ENCODE results near the gene ERCC6L.
A peak's percentile ranks its signal among the peaks of the same experiment; 100 is the strongest.

The ERCC6L gene, protein sequence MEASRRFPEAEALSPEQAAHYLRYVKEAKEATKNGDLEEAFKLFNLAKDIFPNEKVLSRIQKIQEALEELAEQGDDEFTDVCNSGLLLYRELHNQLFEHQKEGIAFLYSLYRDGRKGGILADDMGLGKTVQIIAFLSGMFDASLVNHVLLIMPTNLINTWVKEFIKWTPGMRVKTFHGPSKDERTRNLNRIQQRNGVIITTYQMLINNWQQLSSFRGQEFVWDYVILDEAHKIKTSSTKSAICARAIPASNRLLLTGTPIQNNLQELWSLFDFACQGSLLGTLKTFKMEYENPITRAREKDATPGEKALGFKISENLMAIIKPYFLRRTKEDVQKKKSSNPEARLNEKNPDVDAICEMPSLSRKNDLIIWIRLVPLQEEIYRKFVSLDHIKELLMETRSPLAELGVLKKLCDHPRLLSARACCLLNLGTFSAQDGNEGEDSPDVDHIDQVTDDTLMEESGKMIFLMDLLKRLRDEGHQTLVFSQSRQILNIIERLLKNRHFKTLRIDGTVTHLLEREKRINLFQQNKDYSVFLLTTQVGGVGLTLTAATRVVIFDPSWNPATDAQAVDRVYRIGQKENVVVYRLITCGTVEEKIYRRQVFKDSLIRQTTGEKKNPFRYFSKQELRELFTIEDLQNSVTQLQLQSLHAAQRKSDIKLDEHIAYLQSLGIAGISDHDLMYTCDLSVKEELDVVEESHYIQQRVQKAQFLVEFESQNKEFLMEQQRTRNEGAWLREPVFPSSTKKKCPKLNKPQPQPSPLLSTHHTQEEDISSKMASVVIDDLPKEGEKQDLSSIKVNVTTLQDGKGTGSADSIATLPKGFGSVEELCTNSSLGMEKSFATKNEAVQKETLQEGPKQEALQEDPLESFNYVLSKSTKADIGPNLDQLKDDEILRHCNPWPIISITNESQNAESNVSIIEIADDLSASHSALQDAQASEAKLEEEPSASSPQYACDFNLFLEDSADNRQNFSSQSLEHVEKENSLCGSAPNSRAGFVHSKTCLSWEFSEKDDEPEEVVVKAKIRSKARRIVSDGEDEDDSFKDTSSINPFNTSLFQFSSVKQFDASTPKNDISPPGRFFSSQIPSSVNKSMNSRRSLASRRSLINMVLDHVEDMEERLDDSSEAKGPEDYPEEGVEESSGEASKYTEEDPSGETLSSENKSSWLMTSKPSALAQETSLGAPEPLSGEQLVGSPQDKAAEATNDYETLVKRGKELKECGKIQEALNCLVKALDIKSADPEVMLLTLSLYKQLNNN

DNA sequence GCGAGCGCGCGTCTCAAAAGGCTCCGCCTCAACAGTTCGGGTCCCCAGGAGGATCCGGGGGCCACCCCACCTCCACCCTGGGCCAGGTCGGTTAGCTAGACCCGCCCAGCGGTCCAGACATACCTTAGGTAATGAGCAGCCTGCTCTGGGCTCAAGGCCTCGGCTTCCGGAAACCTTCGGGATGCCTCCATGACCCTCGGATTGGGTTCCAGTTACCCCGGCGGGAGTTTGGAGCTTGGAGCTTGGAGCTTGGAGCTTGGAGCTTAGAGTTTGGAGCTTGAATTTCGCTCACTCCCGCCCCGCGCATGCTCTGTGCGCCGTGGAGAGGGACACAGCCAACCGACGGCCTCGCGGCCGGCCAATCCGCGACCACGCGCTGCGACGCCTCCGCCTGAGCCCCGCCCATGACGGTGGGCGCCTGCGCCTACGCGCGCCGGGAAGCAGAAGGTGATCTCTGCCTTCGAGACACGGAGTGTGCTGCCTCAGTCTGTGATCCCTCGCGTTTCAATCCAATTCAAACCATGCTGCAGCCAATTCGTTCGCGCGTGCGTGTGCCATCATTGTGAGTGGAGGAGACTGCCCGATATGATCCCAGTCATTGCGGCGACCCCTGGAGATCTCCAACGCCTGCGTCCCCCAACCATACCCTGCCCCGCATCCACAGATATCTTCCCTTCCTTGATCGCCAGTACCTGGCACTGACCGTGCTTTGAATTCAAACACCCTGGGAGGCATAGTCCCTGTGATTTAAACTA is at the start of gene ERCC6L:
Gene ERCC6L (minus strand): TSS at position 307 of the 755 bp plus-strand sequence. CDS start 116 bp downstream, at position 191.
- peak; percentile 86 for DNase-seq (ENCODE audit: low spot score)

DNA sequence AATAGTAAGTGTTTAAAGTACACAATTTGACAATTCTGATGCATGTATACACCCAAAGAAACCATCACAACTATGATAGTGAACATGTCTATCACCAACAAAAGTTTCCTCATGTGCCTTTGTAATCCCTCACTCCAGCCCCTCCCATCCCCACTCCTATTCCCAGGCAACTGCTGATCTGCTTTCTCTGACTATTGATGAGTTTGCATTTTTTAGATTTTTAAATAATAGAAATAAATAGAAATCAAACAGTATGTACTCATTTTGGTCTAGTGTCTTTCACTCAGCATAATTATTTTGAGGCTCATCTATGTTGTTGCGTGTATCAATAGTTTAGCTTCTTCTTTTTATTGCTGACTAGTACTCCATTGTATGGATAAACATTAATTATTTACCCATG is 43.5 kb upstream of the ERCC6L start:
- DNase-seq (ENCODE audit: low spot score): no peak

DNA sequence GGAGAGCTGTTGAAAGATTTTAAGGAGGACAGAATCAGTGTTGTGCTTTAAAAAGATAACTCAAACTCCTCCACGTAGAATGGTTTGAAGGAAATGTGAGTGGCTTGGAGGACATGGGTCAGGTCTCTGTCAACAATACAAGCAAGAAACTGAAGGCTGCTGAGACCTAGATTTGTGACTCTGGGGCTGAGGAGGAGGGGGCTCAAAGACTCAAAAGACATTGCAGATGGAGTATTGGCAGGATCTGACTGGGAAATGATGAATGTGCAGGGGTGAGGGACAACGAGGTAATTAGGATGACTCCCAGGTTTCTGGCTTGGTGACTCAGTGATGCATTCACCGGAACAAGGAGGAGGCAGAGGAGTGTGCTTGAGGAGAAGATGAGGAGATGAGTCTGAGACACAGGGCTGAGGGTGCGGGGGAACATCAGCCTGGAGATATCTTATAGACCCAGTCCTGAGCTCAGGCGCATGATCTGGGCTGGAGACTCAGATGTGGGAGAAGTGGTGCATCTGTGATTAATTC is 41.6 kb upstream of the ERCC6L start:
- no peak for DNase-seq (ENCODE audit: low spot score)

DNA sequence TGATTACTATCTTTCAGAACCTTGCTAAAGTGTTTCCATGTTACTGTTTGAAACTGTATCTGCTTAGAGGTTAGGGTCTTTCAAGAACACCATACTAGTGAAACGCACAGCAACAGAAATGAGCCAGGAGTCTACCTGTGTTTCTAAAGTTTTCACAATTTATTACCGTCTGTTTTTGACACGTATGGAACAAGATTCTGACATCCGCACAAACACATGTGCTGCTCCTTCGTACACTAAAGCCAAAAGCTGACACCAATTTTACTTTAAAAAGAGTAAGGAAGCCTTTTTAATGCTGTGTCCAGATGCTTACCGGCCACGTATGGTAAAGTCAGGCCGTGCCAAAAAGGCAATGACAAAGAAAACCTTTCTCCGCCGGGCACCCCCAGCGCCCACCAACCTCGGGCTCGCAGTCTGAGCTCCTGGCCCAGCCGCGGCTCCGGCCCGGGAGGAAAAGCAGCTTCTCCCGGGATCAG is 37.7 kb upstream of the ERCC6L start:
- DNase-seq (ENCODE audit: low spot score): no peak

DNA sequence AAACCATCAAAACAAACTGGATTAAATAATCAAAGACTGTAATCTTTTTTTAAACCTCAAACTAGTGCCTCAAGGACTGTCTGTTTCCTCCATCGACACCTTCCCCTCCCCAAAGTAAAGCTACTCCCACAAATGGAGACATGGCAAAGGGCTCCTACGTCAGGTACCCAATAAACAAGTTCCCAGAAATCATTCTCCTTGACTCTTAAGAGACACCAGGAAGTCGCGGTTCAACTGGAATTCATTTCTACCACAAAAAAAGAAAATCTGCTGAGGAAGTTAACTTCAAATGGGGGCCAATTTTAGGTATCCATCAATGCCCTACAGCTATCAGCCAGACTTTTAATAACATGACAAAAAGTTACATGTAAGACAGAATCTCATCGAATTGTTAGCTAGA is 35.7 kb upstream of the ERCC6L start:
- DNase-seq (ENCODE audit: low spot score): no peak

DNA sequence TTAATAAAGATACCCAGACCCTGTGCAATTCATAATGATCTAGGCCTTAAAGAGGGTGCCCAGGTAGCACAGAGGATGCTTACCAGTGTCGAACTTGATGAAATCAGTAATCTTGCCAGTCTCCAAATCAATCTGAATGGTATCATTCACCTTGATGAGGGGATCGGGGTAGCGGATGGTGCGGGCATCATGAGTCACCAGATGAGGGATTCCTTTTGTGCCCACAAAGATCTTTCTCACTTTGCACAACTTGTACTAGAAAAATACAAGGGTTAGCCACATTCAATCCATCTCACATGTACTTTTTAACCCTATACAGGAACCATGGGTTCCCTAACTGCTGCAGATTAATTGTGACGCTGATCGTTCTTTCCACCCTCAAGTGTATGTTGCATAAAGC is 34.9 kb upstream of the ERCC6L start:
- DNase-seq (ENCODE audit: low spot score): peak; percentile 19

DNA sequence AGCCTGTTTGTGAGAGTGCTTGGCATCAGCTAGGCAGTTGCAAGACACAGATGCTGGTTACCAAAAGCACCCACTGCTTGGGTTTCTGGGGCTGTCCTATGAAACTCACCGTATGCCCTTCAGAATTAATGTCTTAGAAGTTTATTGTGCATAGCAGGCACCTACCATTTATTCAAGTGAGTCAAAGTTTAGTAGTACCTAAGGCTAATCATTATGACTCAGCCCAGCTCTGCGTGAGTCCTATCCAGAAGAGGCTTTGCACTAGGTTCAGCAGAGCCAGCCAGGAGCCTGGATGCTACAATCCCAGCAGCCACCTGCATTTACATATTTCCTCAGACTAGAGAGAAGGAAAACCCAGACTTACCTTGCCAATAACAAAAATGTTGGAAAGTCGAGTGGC is 34.0 kb upstream of the ERCC6L start:
- no peak for DNase-seq (ENCODE audit: low spot score)

DNA sequence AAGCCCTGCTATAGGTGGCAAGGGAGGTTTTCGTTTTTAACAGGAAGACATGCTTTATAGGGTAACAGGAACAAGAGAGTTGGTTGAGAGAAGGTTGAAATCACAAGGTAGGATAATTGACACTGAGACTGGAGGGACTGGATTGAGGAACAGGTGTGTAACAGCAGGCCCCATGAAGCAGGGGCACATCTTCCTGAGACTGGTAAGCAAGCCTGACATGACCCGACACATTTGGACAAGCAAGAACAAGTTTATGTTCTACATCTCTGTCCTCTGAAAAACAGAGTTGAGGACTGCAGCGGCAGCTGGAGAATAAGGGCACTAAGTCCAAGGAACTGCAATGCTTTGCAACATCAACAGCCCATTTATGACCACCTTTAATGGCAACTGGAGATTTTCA is 33.0 kb upstream of the ERCC6L start:
- DNase-seq (ENCODE audit: low spot score): no peak

DNA sequence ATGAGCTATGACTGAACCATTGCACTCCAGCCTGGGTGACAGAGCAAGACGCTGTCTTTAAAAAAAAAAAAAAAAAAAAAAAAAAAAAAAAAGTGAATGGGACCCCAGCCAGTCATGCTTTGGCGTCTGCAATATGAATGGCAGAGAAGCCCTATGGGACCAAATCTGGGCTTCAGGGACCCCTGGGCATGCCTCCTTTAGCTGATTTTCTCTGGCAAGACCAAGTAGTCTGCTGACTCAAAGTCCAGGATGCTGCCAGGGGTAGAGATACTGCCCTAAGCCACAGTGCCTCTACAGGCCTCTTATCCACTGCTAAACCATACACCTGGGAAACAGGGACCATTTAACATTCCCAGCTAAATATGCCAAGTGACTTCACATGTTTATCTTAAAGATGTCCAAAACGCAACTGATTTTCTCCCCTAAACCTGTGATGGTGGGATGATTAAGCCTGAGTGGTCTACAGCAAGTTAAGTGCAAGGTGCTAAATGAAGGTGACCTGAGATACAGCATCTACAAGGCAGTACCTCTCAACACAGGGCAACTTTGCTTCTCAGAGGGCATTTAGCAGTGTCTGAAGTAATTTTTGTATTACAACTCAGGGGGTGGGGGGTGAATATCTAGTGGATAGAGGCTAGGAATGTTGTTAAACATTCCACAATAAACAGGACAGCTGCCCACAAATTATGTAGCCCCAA is 32.4 kb upstream of the ERCC6L start:
- no peak for DNase-seq (ENCODE audit: low spot score)

DNA sequence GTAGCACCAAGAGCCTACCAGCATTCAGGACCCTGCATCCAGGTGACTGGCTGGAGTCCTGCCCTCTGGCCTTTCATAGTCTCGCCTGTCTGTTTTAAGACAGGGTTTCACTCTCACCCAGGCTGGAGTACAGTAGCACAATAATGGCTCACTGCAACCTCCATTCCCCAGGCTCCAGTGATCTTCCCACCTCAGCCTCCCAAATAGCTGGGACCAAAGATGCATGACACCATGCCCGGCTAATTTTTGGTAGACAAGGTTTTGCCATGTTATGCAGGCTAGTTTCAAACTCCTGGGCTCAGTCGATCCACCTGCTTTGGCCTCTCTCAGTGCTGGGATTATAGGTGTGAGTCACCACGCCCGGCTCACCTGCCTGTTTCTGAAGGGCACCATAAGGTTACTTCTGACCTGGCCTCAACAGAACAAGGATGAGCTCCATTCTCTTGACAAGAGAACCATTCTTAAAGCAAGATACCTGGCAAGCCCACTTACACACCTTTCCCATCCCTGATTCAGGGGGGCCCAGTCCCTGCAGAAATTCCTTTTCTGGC is 31.6 kb upstream of the ERCC6L start:
- DNase-seq (ENCODE audit: low spot score): no peak

DNA sequence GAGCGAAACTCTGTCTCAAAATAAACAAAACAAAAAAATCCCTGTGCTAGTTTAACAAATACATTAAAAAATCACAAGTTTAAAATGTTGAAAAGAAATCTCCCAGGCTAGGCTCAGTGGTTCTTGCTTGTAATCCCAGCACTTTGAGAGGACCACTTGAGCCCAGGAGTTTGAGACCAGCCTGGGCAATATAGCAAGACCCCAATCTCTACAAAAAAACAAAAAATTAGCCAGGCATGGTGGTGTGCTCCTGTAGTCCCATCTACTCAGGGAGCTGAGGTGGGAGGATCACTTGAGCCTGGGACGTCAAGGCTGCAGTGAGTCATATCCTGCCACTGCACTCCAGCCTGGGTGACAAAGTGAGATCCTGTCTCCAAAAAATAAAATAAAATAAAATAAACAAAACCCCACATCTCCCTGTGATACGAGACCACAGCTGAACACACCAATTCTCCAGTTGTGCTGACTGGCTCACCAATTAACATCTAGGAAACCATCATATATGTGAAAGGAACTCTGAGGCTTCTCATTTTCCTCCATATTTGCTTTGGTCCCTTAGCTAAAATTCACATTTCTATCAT is 30.9 kb upstream of the ERCC6L start:
- DNase-seq (ENCODE audit: low spot score): no peak

DNA sequence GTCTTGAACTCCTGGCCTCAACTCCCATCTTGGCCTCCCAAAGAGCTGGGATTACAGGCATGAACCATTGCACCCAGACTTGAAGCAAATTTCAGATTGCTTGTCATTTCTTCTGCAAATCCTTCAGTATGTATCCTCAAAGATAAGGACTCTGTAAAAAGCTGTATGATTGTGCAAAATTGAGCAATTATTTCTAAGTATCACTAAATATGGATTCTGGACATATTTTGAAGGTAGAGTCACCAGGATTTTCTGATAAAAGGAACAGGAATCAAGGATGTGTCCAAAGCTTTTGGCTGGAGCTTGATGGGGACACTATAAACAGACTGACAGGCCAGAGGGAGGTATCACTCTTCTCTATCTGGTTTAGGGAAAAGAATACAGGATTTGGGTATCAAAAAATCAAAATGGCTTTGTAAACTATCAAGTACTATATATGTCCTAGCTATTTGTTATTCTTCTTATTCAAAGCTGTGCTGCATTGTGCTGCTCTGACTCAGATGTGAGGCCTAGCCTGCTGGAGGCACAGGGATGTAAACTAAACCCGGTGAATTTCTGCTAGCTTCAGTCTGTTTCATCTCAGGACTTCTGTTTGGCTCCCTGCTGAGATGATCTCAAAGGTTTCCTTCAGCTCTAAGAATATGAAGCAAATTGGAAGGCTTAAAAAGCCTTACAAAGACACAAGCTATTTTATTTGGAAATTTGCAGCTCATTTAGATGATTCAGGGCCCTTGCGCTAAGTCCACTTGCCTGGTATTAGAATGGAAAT is 30.0 kb upstream of the ERCC6L start:
- DNase-seq (ENCODE audit: low spot score): no peak

DNA sequence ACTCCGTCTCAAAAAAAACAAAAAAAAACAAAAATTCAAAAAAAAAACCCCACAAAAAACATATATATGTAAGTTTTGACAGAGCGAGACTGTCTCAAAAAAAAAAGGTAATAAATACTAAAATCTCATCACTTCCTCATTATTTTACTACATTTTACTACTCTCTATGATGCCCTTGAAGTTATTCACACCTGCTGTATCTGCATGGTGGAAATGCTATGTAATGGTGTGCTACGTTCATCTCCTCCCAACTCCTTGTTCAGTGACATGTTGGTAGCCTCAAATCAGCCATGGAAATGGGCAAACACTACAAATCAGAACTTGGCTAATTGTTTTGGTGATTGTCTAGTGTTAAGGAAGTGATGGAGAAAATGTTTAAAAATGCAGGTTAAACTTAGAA is 26.4 kb upstream of the ERCC6L start:
- no peak for DNase-seq (ENCODE audit: low spot score)

DNA sequence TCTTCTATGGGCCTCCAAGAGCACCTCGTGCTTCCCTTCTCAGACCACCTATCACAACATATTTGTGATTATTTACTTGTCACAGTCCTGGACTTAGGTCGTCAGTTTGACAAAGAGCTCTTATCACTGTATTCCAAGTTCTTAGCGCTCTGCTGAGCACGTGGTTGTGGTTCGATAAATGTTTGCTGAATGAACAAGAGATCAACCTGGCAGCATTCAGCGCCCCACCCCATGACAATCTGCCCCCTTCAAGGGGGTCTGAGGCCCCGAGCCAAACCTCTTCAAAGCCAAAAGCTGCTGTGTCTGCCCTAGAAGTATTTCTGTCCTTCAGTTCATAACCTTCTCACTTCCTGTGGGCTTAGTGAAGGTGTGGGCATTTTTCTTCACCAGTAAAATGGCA is 23.2 kb upstream of the ERCC6L start:
- DNase-seq (ENCODE audit: low spot score): no peak

DNA sequence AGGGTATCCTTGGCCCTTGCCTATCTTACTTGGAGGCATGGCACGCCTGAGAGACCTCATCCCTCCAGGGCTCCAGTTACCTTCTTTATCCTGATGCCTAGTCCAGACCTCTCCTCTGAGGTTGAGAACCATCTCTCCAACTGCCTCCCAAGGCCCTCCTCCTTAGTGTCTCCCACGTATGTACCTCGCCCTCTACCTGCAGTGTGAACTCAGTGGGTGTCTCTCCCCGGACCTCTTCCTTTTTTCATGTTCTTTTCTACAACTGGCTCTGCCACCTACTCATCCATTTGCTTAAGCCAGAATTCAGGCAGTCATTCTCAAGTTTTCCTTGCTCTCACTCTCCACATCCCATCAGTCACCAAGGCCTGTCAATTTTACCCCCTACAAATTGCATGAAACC is 21.6 kb upstream of the ERCC6L start:
- DNase-seq (ENCODE audit: low spot score): no peak

DNA sequence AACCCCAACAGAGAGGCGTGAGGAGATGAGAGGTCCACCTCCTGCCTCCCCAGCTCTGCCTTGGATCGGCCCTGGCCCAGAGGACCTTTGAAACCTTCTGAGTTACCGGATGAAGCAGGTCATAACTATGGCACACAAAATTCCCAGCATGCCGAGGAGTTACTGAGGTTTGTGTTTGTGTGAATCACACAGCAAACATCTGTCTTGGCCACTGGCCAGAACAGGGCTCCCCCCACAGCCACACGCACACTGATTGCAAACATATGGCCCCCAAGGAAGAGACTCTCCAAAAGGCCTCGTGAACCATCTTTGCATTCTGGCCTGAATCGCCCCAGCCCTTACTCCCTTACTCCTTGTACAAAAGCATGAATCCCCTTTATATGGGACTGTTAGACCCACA is 19.3 kb upstream of the ERCC6L start:
- no peak for DNase-seq (ENCODE audit: low spot score)

DNA sequence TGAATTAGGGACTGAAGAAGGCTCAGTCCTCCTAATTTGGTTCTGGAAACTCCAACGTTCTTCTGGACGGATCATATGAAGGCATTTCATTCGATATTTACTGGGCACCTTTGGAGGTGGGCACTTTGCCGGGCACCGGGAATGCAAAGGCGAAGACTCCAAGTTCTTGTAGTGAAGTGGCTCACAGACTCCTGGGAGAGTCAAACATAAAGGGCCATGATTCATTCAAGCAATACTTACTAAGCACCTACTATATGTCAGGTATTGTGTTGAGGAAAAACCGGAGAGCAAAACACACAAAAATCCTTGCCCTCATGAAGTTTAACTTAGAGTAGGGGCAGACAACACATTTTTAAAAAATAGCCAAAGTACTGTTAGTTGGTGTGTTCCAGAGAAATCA is 17.0 kb upstream of the ERCC6L start:
- DNase-seq (ENCODE audit: low spot score): no peak

DNA sequence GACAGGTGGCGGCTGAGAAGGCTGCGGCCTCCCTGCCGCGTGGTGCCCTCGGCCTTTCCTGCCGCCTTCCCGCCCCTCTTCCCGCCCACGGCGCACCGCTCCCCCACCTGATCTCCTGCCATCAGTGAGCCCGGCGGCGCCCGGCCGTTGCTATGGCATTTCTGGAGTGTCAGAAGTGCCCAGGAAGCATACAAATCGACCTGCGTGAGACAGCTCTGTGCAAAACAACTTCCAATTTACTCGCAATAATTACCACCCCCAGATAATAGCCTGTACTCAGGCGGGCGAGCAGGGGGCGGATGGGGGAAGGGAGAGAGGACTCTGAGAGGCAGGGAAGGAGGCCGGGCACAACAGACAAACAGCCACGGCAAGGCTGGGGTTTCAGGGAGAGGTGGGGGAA is 16.6 kb upstream of the ERCC6L start:
- no peak for DNase-seq (ENCODE audit: low spot score)

DNA sequence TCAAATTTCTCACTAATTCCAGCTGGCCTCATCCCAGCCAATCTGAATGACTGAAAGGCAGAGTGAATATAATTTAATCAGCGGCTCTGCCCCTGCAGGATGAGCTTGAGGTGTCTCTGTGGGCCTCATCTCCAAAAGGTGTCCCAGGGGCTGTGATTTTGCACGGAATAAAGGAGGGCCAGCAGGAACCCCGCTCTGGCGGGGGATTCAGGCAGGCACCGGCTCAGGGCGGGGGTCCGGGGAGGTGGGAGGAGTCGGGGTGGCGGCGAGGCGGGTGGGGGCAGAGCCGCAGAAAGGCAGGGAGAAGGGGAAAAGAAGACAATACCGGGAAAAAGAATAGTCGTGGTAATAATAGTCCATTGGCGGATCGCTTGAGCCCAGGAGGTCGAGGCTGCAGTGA is 16.0 kb upstream of the ERCC6L start:
- DNase-seq (ENCODE audit: low spot score): no peak
